T-helper 9 cell (primary cell): ENCODE data around the gene GGT6.

Experiments
- DNase-seq: peaks from one replicate; pipeline ENCODE4 v3.0.0-alpha.2; 2020

The GGT6 gene

GRCh38 chr17:4537451-4538235, 22.7 kb downstream of the GGT6 start:
- DNase-seq, result no peak

- no peak for DNase-seq
Measured at GRCh38 chr17:4536742-4537411, 23.5 kb downstream of the GGT6 start.

GRCh38 chr17:4536259-4536741, 24.1 kb downstream of the GGT6 start:
- DNase-seq, result no peak

- DNase-seq, result no peak
Measured at GRCh38 chr17:4535667-4536258, 24.6 kb downstream of the GGT6 start.

- no peak for DNase-seq
Measured at GRCh38 chr17:4534928-4535666, 25.3 kb downstream of the GGT6 start.

GRCh38 chr17:4534515-4534914, 25.9 kb downstream of the GGT6 start:
- DNase-seq, result no peak

- no peak for DNase-seq
Measured at GRCh38 chr17:4533523-4534504, 26.6 kb downstream of the GGT6 start.

GRCh38 chr17:4532860-4533522, 27.4 kb downstream of the GGT6 start:
- DNase-seq, result no peak

GRCh38 chr17:4531988-4532736, 28.2 kb downstream of the GGT6 start:
- no peak for DNase-seq

- DNase-seq, result no peak
Measured at GRCh38 chr17:4530799-4531730, 29.3 kb downstream of the GGT6 start.

GRCh38 chr17:4529533-4530152, 30.7 kb downstream of the GGT6 start:
- no peak for DNase-seq

- no peak for DNase-seq
Measured at GRCh38 chr17:4527566-4528125, 32.7 kb downstream of the GGT6 start.

GRCh38 chr17:4527134-4527533, 33.2 kb downstream of the GGT6 start:
- DNase-seq, result no peak

- DNase-seq, result no peak
Measured at GRCh38 chr17:4525691-4526397, 34.5 kb downstream of the GGT6 start.

GRCh38 chr17:4523946-4524345, 36.4 kb downstream of the GGT6 start:
- no peak for DNase-seq

GRCh38 chr17:4522661-4523060, 37.7 kb downstream of the GGT6 start:
- no peak for DNase-seq

- no peak for DNase-seq
Measured at GRCh38 chr17:4520894-4521600, 39.3 kb downstream of the GGT6 start.
